Putamen (tissue), 1 donor: Measurements from ENCODE around the gene C10orf67.
"Not testable (repeated sequence)": the region's sequence is repeated elsewhere in the genome, so short reads cannot be mapped to it uniquely, and the experiment has no call there.

Source experiments
- DNase-seq: peaks from one replicate; pipeline ENCODE4 v3.0.0-alpha.2; 2016; ENCODE audit warnings: low spot score

The C10orf67 gene

DNA sequence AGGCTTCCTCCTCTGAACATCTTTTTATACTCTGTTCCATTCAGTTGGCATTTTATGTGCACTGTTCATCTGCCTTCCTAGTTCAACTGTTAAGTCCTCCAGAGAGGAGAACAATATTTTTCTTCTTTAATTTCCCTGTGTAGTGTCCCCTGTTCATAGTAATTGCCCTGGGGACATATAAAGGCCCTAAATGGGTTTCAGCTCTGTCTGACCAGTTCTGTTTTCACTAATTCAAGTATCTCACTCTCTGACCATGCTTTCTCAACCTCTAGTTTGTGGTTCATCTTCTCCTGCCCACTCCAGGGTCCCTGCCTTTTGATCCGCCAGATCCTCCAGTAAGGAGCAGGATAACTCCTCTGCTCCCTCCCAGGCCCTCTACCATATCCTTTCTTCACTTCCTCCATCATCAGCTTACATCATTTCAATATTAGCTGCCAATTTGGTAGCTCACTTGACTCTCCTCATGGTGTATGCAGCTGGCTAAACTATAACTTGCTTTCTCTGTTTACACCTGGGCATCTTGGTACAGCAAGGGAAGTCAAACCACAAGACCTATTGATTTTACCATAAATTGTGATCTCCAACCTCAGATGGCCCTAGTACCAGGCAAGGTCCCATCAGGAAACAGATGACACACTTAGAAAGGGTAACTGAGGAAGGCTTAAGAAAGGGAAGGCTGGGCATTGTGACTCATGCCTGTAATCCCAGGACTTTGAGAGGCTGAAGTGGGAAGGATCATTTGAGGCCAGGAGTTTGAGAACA, 17.7 kb upstream of the C10orf67 start:
- DNase-seq: no peak

DNA sequence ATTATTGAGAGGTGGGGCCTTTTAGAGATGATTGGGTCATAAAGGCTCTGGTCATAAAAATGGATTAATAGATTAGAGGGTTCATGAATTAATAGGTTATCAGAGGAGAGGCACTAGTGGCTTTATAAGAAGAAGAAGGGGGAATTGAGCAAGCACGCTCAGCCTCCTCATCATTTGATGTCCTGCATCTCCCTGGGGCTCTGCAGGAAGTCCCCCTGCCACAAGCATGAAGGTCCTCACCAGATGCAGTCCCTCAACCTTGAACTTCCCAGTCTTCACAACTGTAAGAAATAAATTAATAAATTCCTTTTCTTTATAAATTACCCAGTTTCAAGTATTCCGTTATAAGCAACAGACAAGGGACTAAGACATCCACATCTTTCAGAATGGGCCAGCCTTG, 17.1 kb upstream of the C10orf67 start:
- no peak for DNase-seq

DNA sequence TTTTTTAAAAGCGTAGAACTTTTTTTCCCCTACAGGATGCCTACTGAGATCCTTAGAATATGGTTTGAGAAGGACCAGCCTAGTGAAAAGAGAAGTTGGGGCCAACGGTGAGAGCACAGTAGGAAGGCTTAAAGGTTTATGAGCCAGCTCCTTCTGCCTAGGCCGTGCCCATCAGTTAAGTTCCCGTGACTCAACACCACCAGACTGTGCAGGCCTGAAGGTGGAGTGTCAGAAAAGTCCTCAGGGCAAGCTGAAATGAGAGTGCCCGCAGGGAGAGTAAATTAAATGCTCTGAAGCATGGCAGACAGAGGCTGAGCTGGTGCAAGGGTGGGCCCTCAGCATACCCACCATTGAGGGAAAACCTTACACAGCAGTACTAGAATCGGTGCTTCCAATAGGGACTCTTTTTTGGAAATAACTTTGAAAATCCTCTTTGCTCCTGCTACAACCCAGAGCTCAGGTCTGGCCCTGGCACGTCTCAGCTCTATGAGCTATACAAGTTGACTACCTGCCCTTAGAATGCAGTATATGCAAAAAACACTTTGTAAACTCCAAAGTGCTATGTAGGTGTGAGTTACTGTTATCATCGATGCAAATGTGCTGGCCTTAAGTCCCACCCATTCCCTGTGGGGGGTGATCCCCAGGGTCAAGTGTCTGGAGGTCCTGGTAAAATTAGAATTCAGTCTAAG, 15.2 kb upstream of the C10orf67 start:
- DNase-seq: no peak

DNA sequence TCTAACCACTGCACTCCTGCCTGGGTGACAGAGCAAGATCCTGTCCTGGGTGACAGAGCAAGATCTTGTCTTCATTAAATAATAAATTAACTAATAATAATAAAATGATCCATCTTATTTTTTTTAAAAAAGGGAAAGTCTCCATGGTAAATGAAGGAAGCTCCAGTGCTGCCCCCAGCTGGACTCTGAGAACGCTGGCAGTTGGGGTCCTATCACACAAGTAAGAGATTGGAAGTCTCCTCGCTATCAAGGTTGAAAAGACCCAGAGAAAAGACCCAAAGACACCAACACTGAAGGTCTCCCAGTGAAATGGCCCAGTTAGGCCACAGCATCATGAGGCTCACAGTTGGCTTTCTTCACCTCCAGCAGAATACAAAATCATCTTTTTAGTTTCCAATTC, 13.8 kb upstream of the C10orf67 start:
- no peak for DNase-seq

DNA sequence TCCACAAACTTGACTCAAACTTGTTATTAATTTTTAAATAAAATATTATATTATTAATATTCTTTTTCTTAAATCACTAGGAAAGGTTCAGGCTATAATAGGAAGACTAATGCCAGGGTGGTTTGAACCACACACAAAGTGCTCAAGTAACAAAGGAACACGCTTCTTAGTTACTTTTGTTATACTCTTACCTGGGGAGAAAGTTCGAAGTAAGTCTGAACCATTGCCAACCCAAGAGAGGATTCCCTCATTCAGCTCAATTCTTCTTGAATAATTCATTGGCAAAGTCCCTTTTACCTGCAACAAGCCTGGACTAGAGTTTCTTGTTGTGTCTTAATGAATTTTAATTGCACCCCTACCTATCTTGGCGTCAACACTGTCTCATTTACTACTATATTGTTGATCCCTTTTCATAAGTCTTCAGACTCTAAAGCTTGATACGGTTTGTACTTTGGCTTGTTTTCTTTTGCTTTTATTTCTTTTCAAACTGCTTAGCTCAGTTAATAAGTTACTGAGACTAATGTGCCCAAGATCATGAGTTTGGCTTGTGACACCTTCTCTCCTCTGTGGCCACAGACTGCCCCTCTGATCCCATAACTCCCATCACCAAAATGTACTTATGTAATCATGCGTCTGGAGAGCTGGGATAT, 10.2 kb upstream of the C10orf67 start:
- no peak for DNase-seq

DNA sequence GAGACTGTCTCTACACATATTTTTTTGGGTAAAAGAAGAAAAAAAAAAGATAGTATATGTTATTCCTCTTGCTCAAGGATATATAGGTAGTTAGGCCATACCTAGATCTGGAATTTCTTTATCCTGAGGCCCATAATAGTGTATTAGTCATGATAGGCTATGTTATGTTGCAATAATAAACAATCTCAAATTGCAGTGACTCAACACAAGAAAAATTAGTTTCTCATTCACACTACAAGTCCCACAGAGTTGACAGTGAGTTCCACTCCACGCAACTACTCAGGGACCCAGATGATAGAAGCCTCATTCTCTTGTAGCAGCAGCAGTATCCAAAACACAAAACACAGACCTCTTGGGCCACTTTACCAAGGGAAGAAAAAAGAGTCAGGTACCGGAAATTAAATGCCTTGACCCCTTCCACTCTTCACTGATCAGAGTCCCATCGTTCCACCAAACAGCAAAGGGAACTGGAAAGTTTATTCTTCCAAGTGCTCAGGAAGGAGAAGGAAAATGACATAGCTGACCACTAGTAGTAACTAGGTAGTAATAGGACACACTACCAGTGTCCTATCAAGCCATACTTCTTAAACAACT, 7.4 kb upstream of the C10orf67 start:
- DNase-seq: no peak

DNA sequence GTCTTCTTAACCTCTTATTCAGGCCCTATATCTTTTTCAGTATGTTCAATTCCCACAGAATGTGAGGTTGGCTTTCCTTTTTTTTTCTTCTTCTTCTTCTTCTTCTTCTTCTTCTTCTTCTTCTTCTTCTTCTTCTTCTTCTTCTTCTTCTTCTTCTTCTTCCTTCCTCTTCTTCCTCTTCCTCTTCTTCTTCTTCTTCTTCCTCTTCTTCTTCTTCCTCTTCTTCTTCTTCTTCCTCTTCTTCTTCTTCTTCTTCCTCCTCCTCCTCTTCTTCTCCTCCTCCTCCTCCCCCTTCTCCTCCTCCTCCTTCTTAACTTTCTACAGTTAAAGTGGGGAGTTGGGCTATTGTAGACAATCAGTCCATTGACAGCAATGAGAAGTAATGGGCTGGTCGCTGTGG, 6.1 kb upstream of the C10orf67 start:
- DNase-seq: not testable (repeated sequence)

DNA sequence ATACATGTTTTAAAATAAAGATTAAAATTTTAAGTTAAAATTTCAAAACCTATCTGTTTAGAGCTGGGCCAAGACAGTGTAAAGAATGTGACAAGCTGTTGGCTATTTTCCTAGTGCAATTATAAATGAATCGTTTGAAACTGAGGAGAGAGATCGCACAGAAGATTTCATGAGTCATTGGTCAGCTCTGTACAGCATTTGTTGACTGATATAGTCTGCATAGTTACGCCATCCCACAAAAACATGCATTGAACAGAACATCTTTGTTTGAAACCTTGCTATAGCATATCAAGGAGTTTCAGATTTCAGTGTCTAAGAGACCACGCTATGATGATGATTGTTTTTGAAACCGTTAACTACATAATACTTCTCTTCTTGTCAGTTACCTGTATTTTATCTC, 1.3 kb upstream of the C10orf67 start:
- DNase-seq: peak; percentile 55

DNA sequence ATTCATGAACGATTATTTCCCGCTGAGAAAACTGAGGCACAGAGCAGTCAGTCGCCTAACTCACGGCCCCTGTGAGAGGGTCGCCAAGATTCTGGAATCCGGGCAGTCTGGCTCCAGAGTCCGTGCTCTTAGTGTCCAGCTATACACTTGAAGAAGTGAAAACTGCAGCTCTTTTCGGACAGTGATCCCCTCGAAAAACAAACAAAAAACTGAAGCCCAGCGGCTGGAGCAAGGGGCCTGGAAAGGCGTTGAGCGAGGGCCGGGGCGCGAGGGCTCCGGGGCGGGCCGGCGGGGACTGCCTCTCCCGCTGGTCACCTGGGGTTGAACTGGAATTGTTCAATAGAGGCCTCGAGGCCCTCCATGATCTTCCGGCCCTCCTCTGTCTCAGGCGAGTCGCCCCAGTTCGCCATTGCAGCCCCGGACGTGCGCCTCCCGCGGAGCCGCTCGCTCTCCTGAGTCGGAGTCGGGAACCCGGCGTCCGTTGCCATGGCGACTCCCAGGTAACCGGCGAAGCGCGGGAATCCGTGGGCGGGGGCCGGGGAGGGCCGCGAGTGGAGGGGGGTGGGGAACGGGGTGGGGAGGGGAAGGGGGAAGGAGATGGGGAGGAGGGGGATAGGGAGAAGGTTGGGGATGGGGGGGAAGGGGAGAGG, 881 bp downstream of the C10orf67 start:
- DNase-seq: peak; percentile 72

DNA sequence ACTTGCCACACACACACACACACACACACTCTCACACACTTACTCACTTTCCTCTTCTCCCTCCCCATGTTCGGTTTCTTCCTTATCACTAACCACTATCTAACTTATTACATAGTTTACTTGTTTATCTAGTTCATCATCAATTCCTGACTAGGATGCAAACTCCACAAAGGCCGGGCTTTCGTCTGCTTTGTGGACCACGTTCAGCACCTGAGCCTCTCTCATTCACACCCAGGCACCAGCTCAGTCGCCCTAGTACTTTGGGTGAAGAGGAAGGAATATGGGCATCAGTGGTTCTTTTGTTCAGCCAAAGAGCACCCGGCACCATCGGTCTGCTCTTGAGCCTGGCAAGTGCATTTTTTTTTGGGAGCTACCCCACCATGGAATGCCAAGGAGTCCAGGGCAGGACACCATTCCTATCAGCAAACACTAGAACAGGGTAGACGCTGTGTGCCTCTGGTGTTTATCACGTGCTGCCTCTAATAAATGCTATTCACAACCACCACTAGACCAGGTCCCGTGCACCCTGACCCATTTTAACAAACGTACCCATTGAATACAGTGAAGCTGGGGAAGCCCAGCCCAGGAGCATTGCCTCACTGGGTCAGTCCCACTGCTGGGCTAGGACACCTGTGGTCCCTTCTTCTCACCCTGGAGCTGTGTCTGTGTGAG, 2.2 kb downstream of the C10orf67 start:
- DNase-seq: no peak

DNA sequence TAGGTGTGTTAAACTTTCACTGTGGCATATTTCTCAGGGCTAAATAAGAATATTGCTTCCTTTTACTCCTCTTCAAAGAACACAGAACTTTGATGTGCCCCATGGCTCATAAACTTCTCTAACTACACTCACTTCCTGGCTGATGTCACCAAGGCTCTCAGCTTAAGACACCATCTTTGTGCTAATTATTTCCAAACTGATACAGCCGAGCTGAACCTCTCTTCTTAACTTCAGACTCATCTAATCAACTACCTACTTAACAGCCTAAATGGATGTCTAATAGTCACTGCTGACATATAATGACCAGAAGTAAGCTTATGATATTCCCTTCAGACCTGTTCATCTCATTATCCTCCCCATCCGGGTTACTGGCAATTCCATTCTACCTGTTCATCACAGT, 3.6 kb downstream of the C10orf67 start:
- no peak for DNase-seq

DNA sequence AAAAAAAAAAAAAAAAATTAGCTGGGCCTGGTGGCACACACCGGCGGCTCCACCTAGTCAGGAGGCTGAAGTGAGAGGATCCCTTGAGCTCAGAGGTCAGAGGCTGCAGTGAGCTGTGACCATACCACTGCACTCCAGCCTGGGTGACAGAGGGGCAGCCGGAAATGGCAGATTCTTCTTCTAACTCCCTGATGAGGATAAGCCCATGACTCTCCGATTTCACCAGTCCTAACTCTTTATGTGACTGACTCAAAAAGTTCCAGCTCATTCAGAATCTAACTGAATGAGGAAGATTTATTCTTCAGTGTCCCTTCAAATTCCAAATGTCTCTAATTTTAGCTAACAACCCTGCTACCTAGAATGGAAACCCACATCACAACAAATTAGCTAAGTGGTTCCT, 4.2 kb downstream of the C10orf67 start:
- no peak for DNase-seq

DNA sequence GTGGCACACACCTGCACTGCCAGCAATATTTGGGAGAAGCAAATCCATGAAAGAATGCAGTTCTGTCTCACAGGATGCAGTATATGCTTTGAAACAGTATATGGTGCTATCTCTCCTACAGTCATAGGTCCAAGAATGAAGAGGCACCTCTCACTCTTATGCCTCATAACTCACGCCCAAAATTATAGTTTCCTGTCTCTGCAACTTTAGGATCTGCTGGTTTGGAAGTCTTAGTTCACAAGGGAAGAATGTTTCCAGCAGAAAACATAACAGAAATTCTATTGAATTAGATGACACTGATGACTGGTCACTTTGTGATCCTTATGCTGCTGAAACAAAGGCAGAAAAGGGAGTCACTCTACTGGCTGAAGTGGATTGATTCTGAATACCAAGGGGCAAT, 5.7 kb downstream of the C10orf67 start:
- DNase-seq: no peak

DNA sequence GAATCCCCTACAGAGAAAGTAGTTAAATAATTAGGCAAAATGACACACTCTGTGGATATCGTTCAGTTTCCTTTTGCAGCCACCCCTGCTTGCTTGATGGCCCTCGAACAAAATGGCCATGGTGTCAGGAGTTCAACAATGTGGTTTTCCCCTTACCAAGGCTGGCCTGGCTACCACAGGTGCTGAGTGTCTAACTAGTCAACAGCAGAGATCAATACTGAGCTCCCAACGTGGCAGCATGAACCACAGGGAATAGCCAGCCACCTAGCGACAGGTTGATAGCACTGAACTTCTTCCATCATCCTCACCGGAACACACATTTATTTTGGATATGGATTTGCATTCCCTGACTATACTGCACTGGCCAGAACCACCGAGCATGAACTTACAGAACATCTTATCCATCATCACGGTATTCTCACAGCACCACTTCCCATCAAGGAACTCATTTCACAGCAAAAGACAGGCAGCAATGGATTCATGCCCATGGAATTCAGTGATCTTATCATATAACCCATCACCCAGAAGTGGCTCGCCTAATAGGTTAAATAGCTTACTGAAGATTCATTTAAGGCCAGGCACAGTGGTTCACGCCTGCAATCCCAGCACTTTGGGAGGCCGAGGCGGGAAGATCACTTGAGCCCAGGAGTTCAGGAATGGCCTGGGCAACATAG, 6.3 kb downstream of the C10orf67 start:
- no peak for DNase-seq

DNA sequence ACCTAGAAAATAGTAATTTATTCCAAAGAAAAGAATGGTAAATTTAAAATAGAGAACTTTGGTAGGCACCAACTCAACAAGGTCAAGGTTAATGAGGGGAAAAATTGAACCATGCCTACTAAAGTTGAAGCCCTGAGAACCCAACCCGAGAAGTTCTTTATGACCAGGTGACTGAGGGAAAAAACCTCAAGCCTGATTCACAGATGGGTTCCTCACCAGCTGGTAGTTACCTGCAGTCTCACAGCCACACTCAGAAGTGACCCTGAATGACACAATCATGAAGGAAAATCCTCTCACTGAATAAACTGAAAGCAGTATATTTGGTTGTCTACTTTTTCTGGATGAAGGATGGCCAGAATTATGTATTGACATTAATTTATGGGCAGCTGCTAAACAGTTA, 7.0 kb downstream of the C10orf67 start:
- no peak for DNase-seq

DNA sequence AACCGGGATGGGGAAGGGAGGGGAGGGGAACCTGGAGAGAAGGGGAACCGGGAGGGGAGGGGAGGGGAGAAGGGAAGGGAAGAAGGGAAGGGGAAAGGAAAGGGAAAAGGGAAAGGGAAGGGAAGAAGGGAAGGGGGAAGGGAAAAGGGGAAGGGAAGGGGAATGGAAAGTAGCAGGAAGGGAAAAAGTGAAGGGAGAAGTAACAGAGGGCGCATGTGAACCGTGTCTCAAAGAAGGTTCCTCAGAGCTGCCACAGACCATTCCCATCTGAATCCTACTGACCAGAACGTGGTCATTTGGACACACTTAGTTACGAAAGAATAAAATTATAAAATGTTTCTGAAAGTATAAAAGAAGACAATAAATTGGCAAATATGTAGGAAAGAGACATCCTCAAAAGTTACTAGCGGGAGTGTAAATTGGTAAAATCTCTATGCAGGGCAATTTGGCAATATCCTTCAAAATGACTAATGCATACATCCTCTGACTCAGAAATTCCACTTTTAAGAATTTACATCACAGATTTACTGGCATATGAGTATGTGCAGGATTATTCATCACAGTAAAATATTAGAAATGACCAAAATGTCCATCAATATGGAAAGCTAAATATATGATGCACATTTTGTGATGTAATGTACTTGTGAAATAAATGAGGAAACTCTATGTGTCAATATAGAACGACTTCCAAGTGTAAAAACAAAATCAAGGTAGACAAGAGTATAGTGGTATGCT, 12.9 kb downstream of the C10orf67 start:
- DNase-seq: no peak

DNA sequence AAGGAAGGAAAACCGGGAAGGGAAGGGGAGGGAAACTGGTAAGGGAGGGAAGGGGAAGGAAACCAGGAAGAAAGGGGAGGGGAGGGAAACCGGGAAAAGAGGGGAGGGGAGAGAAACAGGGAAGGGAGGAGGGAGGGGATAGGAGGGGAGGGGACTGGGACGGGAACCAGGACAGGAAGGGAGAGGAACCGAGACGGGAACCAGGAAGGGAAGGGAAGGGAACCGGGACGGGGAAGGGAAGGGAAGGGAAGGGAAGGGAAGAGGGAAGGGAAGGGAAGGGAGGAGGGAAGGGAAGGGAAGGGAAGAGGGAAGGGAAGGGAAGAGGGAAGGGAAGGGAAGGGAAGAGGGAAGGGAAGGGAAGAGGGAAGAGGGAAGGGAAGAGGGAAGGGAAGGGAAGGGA, 13.6 kb downstream of the C10orf67 start:
- no peak for DNase-seq

DNA sequence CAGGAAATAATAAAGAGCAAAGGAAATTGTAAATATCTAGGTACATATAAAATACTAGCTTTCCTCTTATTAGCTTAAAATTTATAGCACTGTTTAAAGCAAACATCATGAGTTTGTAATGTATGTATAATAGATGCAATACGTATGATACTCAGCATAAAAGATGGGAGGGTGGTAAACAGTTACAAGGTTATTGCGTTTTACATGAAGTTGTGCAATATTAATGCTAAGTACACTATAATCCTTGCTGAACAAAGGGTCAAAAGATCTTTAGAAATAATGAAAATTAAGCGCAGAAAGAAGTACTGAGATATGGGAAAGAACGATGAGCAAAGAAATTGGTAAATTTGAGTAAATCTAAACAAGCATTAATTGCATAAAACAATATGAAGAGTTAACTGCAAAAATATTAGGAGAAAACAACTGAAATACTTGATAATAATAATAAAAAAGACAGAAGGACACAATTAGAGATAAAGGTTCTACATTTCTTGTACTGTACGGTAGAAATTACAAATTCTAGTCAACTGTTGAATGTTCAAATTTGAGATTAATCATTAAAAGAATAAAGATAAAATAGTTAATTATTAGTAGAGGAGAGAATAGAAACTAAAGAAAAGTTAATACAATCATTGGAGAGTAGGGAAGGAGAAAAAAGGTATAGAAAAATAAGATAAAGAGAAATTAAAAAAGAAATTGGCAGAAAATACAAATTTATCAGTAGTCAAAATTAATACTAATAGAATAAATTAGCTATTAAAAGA, 17.9 kb downstream of the C10orf67 start:
- no peak for DNase-seq

DNA sequence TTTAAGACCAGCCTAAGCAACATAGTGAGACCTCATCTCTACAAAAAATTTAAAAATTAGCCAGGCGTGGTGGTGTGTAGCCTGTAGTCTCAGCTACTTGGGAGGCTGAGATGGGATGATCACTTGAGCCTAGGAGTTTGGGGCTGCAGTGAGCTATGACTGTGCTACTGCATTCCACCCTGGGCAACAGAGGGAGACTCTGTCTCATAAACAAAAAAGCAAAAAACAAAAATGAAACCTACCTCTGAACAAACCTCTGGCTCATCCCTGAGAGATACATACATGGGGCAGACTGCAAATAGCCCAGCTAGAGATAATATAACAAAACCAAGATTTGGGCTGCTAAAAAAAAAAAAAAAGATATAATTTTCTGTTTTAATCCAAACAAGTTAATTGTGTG, 19.5 kb downstream of the C10orf67 start:
- no peak for DNase-seq

DNA sequence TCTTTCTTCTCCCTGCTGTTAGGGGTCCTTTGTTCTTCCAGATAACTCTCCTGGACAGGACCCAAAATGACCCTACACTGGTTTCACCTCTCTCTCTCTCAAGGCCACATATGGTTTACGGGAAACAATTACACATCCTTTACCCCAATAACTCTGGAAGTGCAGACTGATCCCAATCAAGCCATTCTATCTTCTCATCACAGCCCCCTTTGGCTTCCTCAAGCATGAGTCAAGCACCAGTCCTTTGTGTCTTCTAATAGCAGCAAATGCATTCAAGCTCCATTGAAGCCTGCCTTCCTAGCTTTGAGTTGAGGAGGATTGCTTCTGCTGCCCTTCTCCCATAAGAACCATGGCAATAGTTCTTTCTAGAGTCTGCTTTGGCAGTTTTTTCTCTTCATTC, 20.2 kb downstream of the C10orf67 start:
- no peak for DNase-seq
